Naive B cell (primary cell): ENCODE results near the gene CTNNA2. TPM values are rescaled to one million over a fixed set of nuclear protein-coding genes. Genes with fewer than 3 reads are reported as not detected.

Source experiments
- ATAC-seq, 2 donors: fragments of 150-1000 bp; cut with Tn5 transposase; 2 replicates each; pipeline ENCODE4 v1.10.0; 2021; ENCODE audit warnings: low read depth in 2 of 2, mild to moderate bottlenecking in 2 of 2, moderate library complexity in 2 of 2
- DNase-seq: peaks from one replicate; pipeline ENCODE4 v3.0.0; 2022
- H3K27ac Mint-ChIP-seq, 6 donors: one replicate each; pipeline ENCODE4 v1.8.0; 2020 to 2022; ENCODE audit warnings: mild to moderate bottlenecking in 6 of 6, mixed read lengths in 6 of 6, moderate library complexity in 5 of 6, inconsistent platforms in 2 of 6
- H3K27me3 Mint-ChIP-seq, 3 donors: one replicate each; pipeline ENCODE4 v1.8.0; 2021 to 2022; ENCODE audit warnings: mixed read lengths in 3 of 3, mild to moderate bottlenecking in 1 of 3
- H3K36me3 Mint-ChIP-seq, 2 donors: one replicate each; pipeline ENCODE4 v1.8.0; 2020 to 2022; ENCODE audit warnings: mixed read lengths in 2 of 2, inconsistent platforms in 1 of 2, mild to moderate bottlenecking in 1 of 2
- H3K4me1 Mint-ChIP-seq, 3 donors: one replicate each; pipeline ENCODE4 v1.8.0; 2020 to 2022; ENCODE audit warnings: mixed read lengths in 3 of 3, inconsistent platforms in 1 of 3, mild to moderate bottlenecking in 1 of 3, moderate library complexity in 1 of 3
- H3K4me3 Mint-ChIP-seq, 8 donors: one replicate each; pipeline ENCODE4 v1.8.0; 2020 to 2022; ENCODE audit warnings: mild to moderate bottlenecking in 8 of 8, mixed read lengths in 8 of 8, moderate library complexity in 8 of 8, inconsistent platforms in 2 of 8
- H3K9me3 Mint-ChIP-seq, 7 donors: one replicate each; pipeline ENCODE4 v1.8.0; 2020 to 2022; ENCODE audit warnings: mixed read lengths in 7 of 7, mild to moderate bottlenecking in 5 of 7, inconsistent platforms in 2 of 7, moderate library complexity in 1 of 7
- polyA plus RNA-seq, 6 donors: library from polyadenylated mRNA; unstranded; fragments of 300-500 nt; fragmentation: Illumina TruSeq; gene quantifications; one replicate each; pipeline ENCODE4 v1.2.3, GENCODE V29; 2021; ENCODE audit warnings: low read depth in 6 of 6

CTNNA2 gene
- polyA plus RNA-seq, 6 donors from 2014 or later = not detected

- Mint-ChIP-seq H3K27ac (no peak overlapping the region), H3K36me3 (no peaks in the 10 kb centered on the region), H3K27me3 (no peaks in the 10 kb centered on the region), H3K9me3 (peaks cover 2 to 19% (median 5%) of the 10 kb centered on the region in 7 donors), H3K4me1 (no peaks in the 10 kb centered on the region), H3K4me3 (no peak overlapping the region)
- ATAC-seq = no peak
- DNase-seq = no peak
Observed at GRCh38 chr2:80280598-80280997, 767.7 kb downstream of the CTNNA2 start.

- no peaks in the 10 kb centered on the region for H3K4me1 Mint-ChIP-seq
- ATAC-seq (no peak), DNase-seq (no peak)
- peaks cover 2 to 16% (median 5%) of the 10 kb centered on the region in 7 donors for H3K9me3 Mint-ChIP-seq
- no peaks in the 10 kb centered on the region for H3K36me3 Mint-ChIP-seq
- H3K27ac Mint-ChIP-seq = no peak overlapping the region
- H3K27me3 Mint-ChIP-seq = no peaks in the 10 kb centered on the region
- no peak overlapping the region for H3K4me3 Mint-ChIP-seq
Observed at GRCh38 chr2:80281049-80281448, 768.2 kb downstream of the CTNNA2 start.

GRCh38 chr2:80288576-80288975 lies 775.7 kb downstream of the CTNNA2 start:
- Mint-ChIP-seq H3K36me3 (no peaks in the 10 kb centered on the region), H3K27me3 (peaks cover 0 to 2% (median 0%) of the 10 kb centered on the region in 3 donors), H3K27ac (no peak overlapping the region), H3K4me3 (no peak overlapping the region), H3K9me3 (peaks cover 0 to 6% (median 2%) of the 10 kb centered on the region in 7 donors), H3K4me1 (no peaks in the 10 kb centered on the region)
- no peak for ATAC-seq
- DNase-seq = no peak

GRCh38 chr2:80291656-80292055 lies 778.8 kb downstream of the CTNNA2 start:
- H3K9me3 Mint-ChIP-seq = peaks cover 0 to 9% (median 2%) of the 10 kb centered on the region in 7 donors
- peaks cover 0 to 9% (median 5%) of the 10 kb centered on the region in 3 donors for H3K27me3 Mint-ChIP-seq
- no peak overlapping the region for H3K4me3 Mint-ChIP-seq
- no peaks in the 10 kb centered on the region for H3K36me3 Mint-ChIP-seq
- H3K4me1 Mint-ChIP-seq = no peaks in the 10 kb centered on the region
- DNase-seq = no peak
- ATAC-seq = no peak
- H3K27ac Mint-ChIP-seq = no peak overlapping the region

- Mint-ChIP-seq H3K4me3 (no peak overlapping the region), H3K9me3 (peaks cover 0 to 6% (median 2%) of the 10 kb centered on the region in 7 donors), H3K4me1 (no peaks in the 10 kb centered on the region), H3K27me3 (peaks cover 0 to 14% (median 5%) of the 10 kb centered on the region in 3 donors), H3K27ac (no peak overlapping the region), H3K36me3 (no peaks in the 10 kb centered on the region)
- DNase-seq = no peak
- ATAC-seq = no peak
Observed at GRCh38 chr2:80292474-80292873, 779.6 kb downstream of the CTNNA2 start.

GRCh38 chr2:80293039-80293438 lies 780.2 kb downstream of the CTNNA2 start:
- H3K36me3 Mint-ChIP-seq = no peaks in the 10 kb centered on the region
- no peak overlapping the region for H3K27ac Mint-ChIP-seq
- ATAC-seq = no peak
- DNase-seq = no peak
- no peak overlapping the region for H3K4me3 Mint-ChIP-seq
- H3K4me1 Mint-ChIP-seq = no peaks in the 10 kb centered on the region
- peaks cover 0 to 15% (median 5%) of the 10 kb centered on the region in 3 donors for H3K27me3 Mint-ChIP-seq
- H3K9me3 Mint-ChIP-seq = peaks cover 0 to 6% (median 2%) of the 10 kb centered on the region in 7 donors

GRCh38 chr2:80298954-80299353 lies 786.1 kb downstream of the CTNNA2 start:
- Mint-ChIP-seq H3K4me1 (no peaks in the 10 kb centered on the region), H3K9me3 (peaks cover 0 to 6% (median 4%) of the 10 kb centered on the region in 7 donors), H3K27me3 (peaks cover 16 to 55% (median 32%) of the 10 kb centered on the region in 3 donors), H3K36me3 (peaks cover 0 to 7% of the 10 kb centered on the region in 2 donors), H3K27ac (no peak overlapping the region), H3K4me3 (no peak overlapping the region)
- DNase-seq (no peak), ATAC-seq (no peak)

GRCh38 chr2:80299661-80300060 lies 786.8 kb downstream of the CTNNA2 start:
- H3K4me1 Mint-ChIP-seq = no peaks in the 10 kb centered on the region
- DNase-seq (no peak), ATAC-seq (no peak)
- peaks cover 0 to 6% (median 3%) of the 10 kb centered on the region in 7 donors for H3K9me3 Mint-ChIP-seq
- H3K27ac Mint-ChIP-seq = peak overlapping the region in 1 of 6 donors; percentile 4
- H3K4me3 Mint-ChIP-seq = no peak overlapping the region
- peaks cover 0 to 7% of the 10 kb centered on the region in 2 donors for H3K36me3 Mint-ChIP-seq
- peaks cover 17 to 60% (median 34%) of the 10 kb centered on the region in 3 donors for H3K27me3 Mint-ChIP-seq

GRCh38 chr2:80300346-80300745 lies 787.5 kb downstream of the CTNNA2 start:
- ATAC-seq (no peak), DNase-seq (no peak)
- Mint-ChIP-seq H3K36me3 (peaks cover 0 to 7% of the 10 kb centered on the region in 2 donors), H3K4me3 (no peak overlapping the region), H3K27ac (no peak overlapping the region), H3K4me1 (no peaks in the 10 kb centered on the region), H3K9me3 (peaks cover 0 to 4% (median 2%) of the 10 kb centered on the region in 7 donors), H3K27me3 (peaks cover 24 to 60% (median 41%) of the 10 kb centered on the region in 3 donors)

- no peak overlapping the region for H3K27ac Mint-ChIP-seq
- peaks cover 29 to 64% (median 47%) of the 10 kb centered on the region in 3 donors for H3K27me3 Mint-ChIP-seq
- peaks cover 0 to 7% of the 10 kb centered on the region in 2 donors for H3K36me3 Mint-ChIP-seq
- H3K4me3 Mint-ChIP-seq = no peak overlapping the region
- ATAC-seq = no peak
- no peak for DNase-seq
- no peaks in the 10 kb centered on the region for H3K4me1 Mint-ChIP-seq
- H3K9me3 Mint-ChIP-seq = peaks cover 0 to 4% (median 1%) of the 10 kb centered on the region in 7 donors
Observed at GRCh38 chr2:80300954-80301353, 788.1 kb downstream of the CTNNA2 start.

- peaks cover 38 to 70% (median 55%) of the 10 kb centered on the region in 3 donors for H3K27me3 Mint-ChIP-seq
- H3K36me3 Mint-ChIP-seq = peaks cover 0 to 7% of the 10 kb centered on the region in 2 donors
- H3K27ac Mint-ChIP-seq = peak overlapping the region in 1 of 6 donors; percentile 54
- ATAC-seq (no peak), DNase-seq (no peak)
- H3K4me3 Mint-ChIP-seq = no peak overlapping the region
- H3K4me1 Mint-ChIP-seq = no peaks in the 10 kb centered on the region
- peaks cover 0 to 8% (median 3%) of the 10 kb centered on the region in 7 donors for H3K9me3 Mint-ChIP-seq
Observed at GRCh38 chr2:80302001-80302313, 789.1 kb downstream of the CTNNA2 start.

GRCh38 chr2:80302314-80303005 lies 789.6 kb downstream of the CTNNA2 start:
- Mint-ChIP-seq H3K36me3 (peaks cover 0 to 7% of the 10 kb centered on the region in 2 donors), H3K4me3 (no peak overlapping the region), H3K9me3 (peaks cover 1 to 8% (median 3%) of the 10 kb centered on the region in 7 donors), H3K27ac (no peak overlapping the region), H3K27me3 (peaks cover 40 to 66% (median 57%) of the 10 kb centered on the region in 3 donors), H3K4me1 (no peaks in the 10 kb centered on the region)
- DNase-seq = no peak
- no peak for ATAC-seq

GRCh38 chr2:80303006-80303908 lies 790.4 kb downstream of the CTNNA2 start:
- Mint-ChIP-seq H3K27me3 (peaks cover 43 to 64% (median 63%) of the 10 kb centered on the region in 3 donors), H3K9me3 (peaks cover 1 to 10% (median 3%) of the 10 kb centered on the region in 7 donors), H3K27ac (no peak overlapping the region), H3K36me3 (peaks cover 0 to 7% of the 10 kb centered on the region in 2 donors), H3K4me3 (no peak overlapping the region), H3K4me1 (no peaks in the 10 kb centered on the region)
- ATAC-seq (no peak), DNase-seq (no peak)
